DOHH2 (cell line): ENCODE results near the gene KRTAP5-11.
A peak's percentile ranks its signal among the peaks of the same experiment; 100 is the strongest.
"Not testable (repeated sequence)": the region's sequence is repeated elsewhere in the genome, so short reads cannot be mapped to it uniquely, and the experiment has no call there.

Experiments
- H3F3A ChIP-seq: fragments of 200-600 bp; sonication (generic), shearing (Covaris generic); 2 replicates; pipeline ENCODE4 v1.6.0; 2016; ENCODE audit warnings: antibody characterized with exemption, mild to moderate bottlenecking; ENCODE audit not compliant: control insufficient read depth, insufficient read depth
- H3K27ac ChIP-seq: fragments of 200-600 bp; sonication (generic); 2 replicates; pipeline ENCODE4 v1.5.1; 2014; ENCODE audit warnings: low read depth, mild to moderate bottlenecking, low read length, moderate library complexity
- H3K27me3 ChIP-seq: fragments of 200-600 bp; sonication (generic); 2 replicates; pipeline ENCODE4 v1.6.1; 2014; ENCODE audit warnings: mild to moderate bottlenecking, low read length, mixed read lengths; ENCODE audit not compliant: control insufficient read depth
- H3K36me3 ChIP-seq: fragments of 200-600 bp; sonication (generic); 2 replicates; pipeline ENCODE4 v1.6.1; 2014; ENCODE audit warnings: mild to moderate bottlenecking, low read length, moderate library complexity, mixed read lengths; ENCODE audit not compliant: control insufficient read depth
- H3K4me1 ChIP-seq: fragments of 200-600 bp; sonication (generic); 2 replicates; pipeline ENCODE4 v1.6.1; 2014; ENCODE audit warnings: mild to moderate bottlenecking, low read length, mixed read lengths; ENCODE audit not compliant: control insufficient read depth
- H3K4me2 ChIP-seq: fragments of 200-600 bp; sonication (generic); 2 replicates; pipeline ENCODE4 v1.6.0; 2014; ENCODE audit warnings: mild to moderate bottlenecking, low read length, moderate library complexity
- H3K4me3 ChIP-seq: fragments of 200-600 bp; sonication (generic); 2 replicates; pipeline ENCODE4 v1.5.1; 2014; ENCODE audit warnings: mild to moderate bottlenecking, low read length, mixed read lengths
- H3K79me2 ChIP-seq: fragments of 200-600 bp; sonication (generic); 2 replicates; pipeline ENCODE4 v1.6.1; 2014; ENCODE audit warnings: mild to moderate bottlenecking, low read length, mixed read lengths; ENCODE audit not compliant: control insufficient read depth
- H3K9me2 ChIP-seq: fragments of 200-600 bp; sonication (generic); replicated peaks from 2 replicates; pipeline ENCODE4 v1.6.1; 2014; ENCODE audit warnings: mild to moderate bottlenecking, low read length, mixed read lengths; ENCODE audit not compliant: control insufficient read depth
- H3K9me3 ChIP-seq: fragments of 200-600 bp; sonication (generic); 2 replicates; pipeline ENCODE4 v1.6.1; 2014; ENCODE audit warnings: antibody characterized with exemption, low read length, mixed read lengths; ENCODE audit not compliant: control insufficient read depth, insufficient read depth
- H4K20me1 ChIP-seq: fragments of 200-600 bp; sonication (generic); 2 replicates; pipeline ENCODE4 v1.6.0; 2014; ENCODE audit warnings: low read depth, mild to moderate bottlenecking, antibody characterized with exemption, low read length, moderate library complexity; ENCODE audit not compliant: control insufficient read depth, insufficient read depth
- EZH2phosphoT487 ChIP-seq: fragments of 200-600 bp; sonication (generic); IDR thresholded peaks from 2 replicates; pipeline ENCODE4 v1.6.1; 2017; ENCODE audit warnings: borderline replicate concordance, mild to moderate bottlenecking, antibody characterized with exemption, low read length, moderate library complexity, mixed read lengths
- TF ChIP-seq, protein P1 (sequence below): fragments of 200-600 bp; sonication (generic); IDR thresholded peaks from one replicate; pipeline ENCODE4 v1.5.1; 2014; ENCODE audit warnings: antibody characterized with exemption, mild to moderate bottlenecking, low read depth, low read length; ENCODE audit not compliant: poor library complexity, severe bottlenecking

KRTAP5-11 gene

DNA sequence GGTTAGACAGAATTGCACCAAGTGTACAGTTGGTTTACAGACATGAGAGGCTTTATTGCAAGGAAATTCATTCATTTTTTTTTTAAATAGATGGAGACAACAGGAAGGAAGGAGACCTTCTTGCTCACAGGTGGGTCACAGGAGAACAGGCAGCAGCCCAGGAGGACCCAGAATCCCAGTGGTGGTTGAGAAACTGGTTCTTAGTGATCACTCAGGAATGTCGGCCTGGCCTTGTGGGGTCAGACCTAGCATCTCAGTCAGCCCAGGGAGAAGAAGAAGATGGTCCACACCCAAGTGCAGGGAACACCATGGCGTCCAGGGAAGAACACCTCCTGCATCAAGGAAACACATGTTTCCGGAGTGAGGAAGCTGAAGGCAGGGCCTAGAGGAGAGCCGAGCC is 849 bp downstream of the KRTAP5-11 start:
- Histone ChIP-seq H3K79me2 (no peaks in the 10 kb centered on the region), H4K20me1 (no peaks in the 10 kb centered on the region)
- TF ChIP-seq, protein P1, sequence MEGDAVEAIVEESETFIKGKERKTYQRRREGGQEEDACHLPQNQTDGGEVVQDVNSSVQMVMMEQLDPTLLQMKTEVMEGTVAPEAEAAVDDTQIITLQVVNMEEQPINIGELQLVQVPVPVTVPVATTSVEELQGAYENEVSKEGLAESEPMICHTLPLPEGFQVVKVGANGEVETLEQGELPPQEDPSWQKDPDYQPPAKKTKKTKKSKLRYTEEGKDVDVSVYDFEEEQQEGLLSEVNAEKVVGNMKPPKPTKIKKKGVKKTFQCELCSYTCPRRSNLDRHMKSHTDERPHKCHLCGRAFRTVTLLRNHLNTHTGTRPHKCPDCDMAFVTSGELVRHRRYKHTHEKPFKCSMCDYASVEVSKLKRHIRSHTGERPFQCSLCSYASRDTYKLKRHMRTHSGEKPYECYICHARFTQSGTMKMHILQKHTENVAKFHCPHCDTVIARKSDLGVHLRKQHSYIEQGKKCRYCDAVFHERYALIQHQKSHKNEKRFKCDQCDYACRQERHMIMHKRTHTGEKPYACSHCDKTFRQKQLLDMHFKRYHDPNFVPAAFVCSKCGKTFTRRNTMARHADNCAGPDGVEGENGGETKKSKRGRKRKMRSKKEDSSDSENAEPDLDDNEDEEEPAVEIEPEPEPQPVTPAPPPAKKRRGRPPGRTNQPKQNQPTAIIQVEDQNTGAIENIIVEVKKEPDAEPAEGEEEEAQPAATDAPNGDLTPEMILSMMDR: no peak
- TF ChIP-seq EZH2phosphoT487: no peak

DNA sequence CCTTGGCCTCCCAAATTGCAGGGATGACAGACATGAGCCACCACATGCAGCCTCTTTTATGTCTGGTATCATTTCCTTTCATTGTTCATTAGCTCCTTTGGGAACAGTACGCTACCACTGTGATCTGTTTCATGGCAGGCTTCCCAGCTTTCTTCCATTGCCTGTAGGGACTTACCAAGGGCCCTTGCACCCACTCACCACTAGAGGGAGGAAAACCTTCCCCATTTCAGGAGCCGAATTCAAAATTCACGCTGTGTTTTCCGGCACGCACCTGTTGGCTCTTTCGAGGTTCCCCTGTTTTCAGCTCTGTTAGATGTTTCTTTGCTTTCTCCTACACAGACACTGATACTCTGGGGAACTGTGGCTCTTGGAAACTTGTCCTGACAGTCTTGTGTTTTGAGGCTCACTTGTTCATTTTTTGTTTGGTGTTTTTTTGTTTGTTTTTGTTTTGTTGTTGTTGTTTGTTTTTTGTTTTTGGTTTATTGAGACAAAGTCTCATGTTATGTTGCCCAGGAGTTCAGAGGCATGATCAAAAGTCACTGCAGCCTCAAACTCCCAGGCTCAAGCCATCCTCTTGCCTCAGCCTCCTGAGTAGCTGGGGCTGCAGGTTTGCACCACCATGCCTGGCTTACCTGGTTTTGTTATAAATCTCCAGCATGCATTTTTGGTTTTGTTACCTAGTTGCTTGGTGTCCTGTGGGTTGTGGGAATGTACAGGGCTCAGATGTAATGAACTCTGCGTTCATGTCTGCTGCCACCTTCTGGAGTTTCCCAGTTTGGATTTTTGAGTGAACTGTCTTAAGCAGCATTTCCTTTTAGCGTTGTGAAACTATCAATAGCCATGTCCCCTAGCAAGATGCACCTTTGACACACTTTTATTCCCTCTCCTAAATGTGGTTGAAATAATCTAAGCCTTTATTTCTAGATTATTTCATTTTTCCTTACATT is 2.3 kb downstream of the KRTAP5-11 start:
- no peaks in the 10 kb centered on the region for H3K9me3 ChIP-seq
- no peaks in the 10 kb centered on the region for H3K36me3 ChIP-seq
- H3K27me3 ChIP-seq: 0 out of 2 replicates have a peak, but pooled peaks cover 4% of the 10 kb centered on the region
- no peaks in the 10 kb centered on the region for H3F3A ChIP-seq
- no peaks in the 10 kb centered on the region for H3K79me2 ChIP-seq
- no peak overlapping the region for H3K4me3 ChIP-seq
- H3K4me2 ChIP-seq: no peak overlapping the region
- no peak overlapping the region for H3K27ac ChIP-seq
- H4K20me1 ChIP-seq: no peaks in the 10 kb centered on the region
- no peaks in the 10 kb centered on the region for H3K9me2 ChIP-seq
- TF ChIP-seq EZH2phosphoT487: no peak
- TF ChIP-seq, protein P1: peak; percentile 66
- peaks cover 4% of the 10 kb centered on the region for H3K4me1 ChIP-seq

More for the DNA sequence above, 849 bp downstream of the KRTAP5-11 start:
- H3F3A ChIP-seq: no peaks in the 10 kb centered on the region
- peaks cover 4% of the 10 kb centered on the region for H3K4me1 ChIP-seq
- 0 out of 2 replicates have a peak, but pooled peaks cover 4% of the 10 kb centered on the region for H3K27me3 ChIP-seq
- H3K9me3 ChIP-seq: no peaks in the 10 kb centered on the region
- no peak overlapping the region for H3K4me3 ChIP-seq
- no peak overlapping the region for H3K4me2 ChIP-seq
- no peak overlapping the region for H3K27ac ChIP-seq
- no peaks in the 10 kb centered on the region for H3K36me3 ChIP-seq
- H3K9me2 ChIP-seq: no peaks in the 10 kb centered on the region

DNA sequence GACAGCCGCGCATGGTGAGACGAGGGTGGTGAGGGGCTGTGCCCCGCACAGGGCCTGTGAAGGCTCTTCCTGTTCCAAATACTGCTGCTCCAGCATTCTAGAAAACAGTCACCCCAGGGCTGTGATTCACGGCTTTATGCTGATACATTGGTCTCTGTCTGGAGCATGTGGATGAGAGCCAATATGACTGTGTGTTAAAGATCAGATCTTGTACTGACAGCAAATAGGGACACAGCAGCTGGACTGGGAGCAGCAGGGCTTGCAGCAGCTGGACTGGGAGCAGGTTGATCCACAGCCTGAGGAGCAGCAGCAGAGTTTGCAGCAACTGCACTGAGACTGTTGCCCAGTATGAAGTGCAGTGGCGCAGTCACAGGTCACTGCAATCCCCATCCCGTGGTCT is 3.2 kb downstream of the KRTAP5-11 start:
- H3K9me2 ChIP-seq, H3K36me3 ChIP-seq, H3K27ac ChIP-seq, H3K4me1 ChIP-seq, H4K20me1 ChIP-seq, H3F3A ChIP-seq, H3K4me3 ChIP-seq, H3K27me3 ChIP-seq, H3K4me2 ChIP-seq, H3K9me3 ChIP-seq, H3K79me2 ChIP-seq: not testable (repeated sequence)

DNA sequence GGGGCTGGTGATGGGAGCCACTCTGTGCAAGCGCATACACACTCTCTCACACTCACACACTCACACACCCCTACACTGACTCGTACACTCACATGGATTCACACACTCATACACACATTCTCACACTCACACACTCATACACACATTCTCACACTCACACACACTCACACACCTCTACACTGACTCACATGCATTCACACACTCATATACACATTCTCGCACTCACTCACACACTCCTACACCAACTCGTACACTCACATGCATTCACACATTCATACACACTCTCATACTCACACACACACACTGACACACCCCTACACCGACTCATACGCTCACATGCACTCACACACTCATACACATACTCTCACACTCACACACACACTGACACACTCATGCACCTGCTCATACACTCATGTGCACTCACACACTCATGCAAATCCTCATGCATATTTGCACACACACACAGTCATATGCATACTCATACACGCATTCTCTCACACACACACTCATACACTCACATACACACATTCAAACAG is 5.1 kb downstream of the KRTAP5-11 start:
- Histone ChIP-seq H3K9me2 (no peaks in the 10 kb centered on the region), H4K20me1 (no peaks in the 10 kb centered on the region; the same call in 1 of the 2 replicates), H3K79me2 (no peaks in the 10 kb centered on the region), H3K36me3 (no peaks in the 10 kb centered on the region), H3F3A (no peaks in the 10 kb centered on the region), H3K4me1 (peaks cover 4% of the 10 kb centered on the region), H3K4me3 (no peak overlapping the region), H3K9me3 (no peaks in the 10 kb centered on the region), H3K4me2 (no peak overlapping the region), H3K27me3 (0 out of 2 replicates have a peak, but pooled peaks cover 7% of the 10 kb centered on the region), H3K27ac (no peak overlapping the region)
- TF ChIP-seq, protein P1: no peak
- no peak for TF ChIP-seq EZH2phosphoT487

DNA sequence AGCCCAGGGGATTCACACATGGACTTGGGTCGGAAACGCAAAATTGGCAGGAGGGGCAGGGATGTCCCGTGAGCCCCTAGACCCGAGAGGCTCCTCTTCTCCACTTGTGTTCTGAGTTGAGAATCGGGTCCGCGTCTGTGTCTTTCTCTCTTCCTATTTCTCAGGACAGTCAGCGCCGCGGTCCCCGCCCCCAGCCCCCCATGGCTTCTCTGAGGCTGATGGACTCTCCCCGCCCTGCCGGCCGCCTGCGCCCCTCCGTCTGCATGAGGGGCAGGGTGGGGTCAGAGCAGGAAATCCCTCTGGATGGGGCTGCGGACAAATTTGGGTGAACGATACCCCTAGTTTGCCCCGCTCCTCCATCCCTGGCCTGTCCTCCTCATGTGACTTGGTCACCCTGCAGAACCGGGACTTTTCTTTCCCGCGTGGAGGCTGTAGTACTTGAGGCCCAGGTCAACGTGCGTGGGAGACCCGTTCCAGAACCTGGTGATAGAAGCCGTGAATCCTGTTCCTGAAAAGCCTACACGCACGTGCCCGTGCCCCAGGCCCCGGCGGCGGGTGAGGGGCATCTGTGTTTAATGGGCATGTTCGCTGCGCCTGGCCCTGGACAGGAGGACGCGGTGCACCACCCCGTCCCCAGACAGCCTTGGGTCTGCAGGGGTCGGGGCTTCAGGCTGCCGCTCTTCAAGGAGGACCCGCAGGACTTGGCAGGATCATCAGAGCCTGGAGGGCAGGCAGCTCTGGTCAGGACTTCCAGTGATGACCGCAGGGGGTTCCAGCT is 5.8 kb downstream of the KRTAP5-11 start:
- not testable (repeated sequence) for H3K36me3 ChIP-seq, H3K79me2 ChIP-seq, H3K9me3 ChIP-seq, H3K9me2 ChIP-seq, H3K27ac ChIP-seq, H4K20me1 ChIP-seq, H3K4me1 ChIP-seq, H3F3A ChIP-seq, H3K27me3 ChIP-seq, H3K4me3 ChIP-seq, H3K4me2 ChIP-seq
